Peyer's patch (tissue), 4 donors: ENCODE measurements around the gene DOCK8. TPM values are rescaled to one million over a fixed set of nuclear protein-coding genes. Genes with fewer than 3 reads are reported as not detected.

Experiments used
- DNase-seq, 3 donors: peaks; one replicate each; pipeline ENCODE4 v3.0.0-alpha.2; 2017 to 2019
- H3K27ac ChIP-seq, 4 donors: fragments of 200-600 bp; sonication (generic); one replicate each; pipeline ENCODE4 v1.5.1; 2016 to 2019
- H3K27me3 ChIP-seq, 2 donors: fragments of 200-600 bp; sonication (generic); one replicate each; pipeline ENCODE4 v1.5.1; 2019
- H3K36me3 ChIP-seq, 3 donors: fragments of 200-600 bp; sonication (generic); one replicate each; pipeline ENCODE4 v1.5.1; 2016 to 2019
- H3K4me1 ChIP-seq, 4 donors: fragments of 200-600 bp; sonication (generic); one replicate each; pipeline ENCODE4 v1.5.1; 2016 to 2019
- H3K4me3 ChIP-seq, 4 donors: fragments of 200-600 bp; sonication (generic); 1 replicate in 3 of 4; 2 replicates in 1 of 4; pipeline ENCODE4 v1.5.1; 2016 to 2019; ENCODE audit warnings: mild to moderate bottlenecking in 1 of 4
- H3K9me3 ChIP-seq, 4 donors: fragments of 200-600 bp; sonication (generic); one replicate each; pipeline ENCODE4 v1.5.1; 2016 to 2019; ENCODE audit warnings: mild to moderate bottlenecking in 1 of 4
- POLR2A ChIP-seq, 2 donors: fragments of 450-650 bp; IDR thresholded peaks; one replicate each; pipeline ENCODE4 v1.5.1; 2017; ENCODE audit warnings: antibody characterized with exemption in 2 of 2, mild to moderate bottlenecking in 2 of 2, moderate library complexity in 2 of 2
- total RNA-seq, 4 donors: library from RNA; depleted of rRNA; stranded (reverse); fragments of >200 nt; gene quantifications; one replicate each; pipeline ENCODE4 v1.1.0, GENCODE V29; 2016
- TF ChIP-seq, protein P1 (sequence below), 6 experiments: fragments of 450-650 bp in 4 of 6; fragments of 200-600 bp in 2 of 6; sonication (generic) in 1 of 6; IDR thresholded peaks; one replicate each; pipeline ENCODE4 v1.5.1; 2017 to 2019; ENCODE audit warnings: antibody characterized with exemption in 6 of 6, mild to moderate bottlenecking in 3 of 6, moderate library complexity in 1 of 6

DOCK8 gene
- total RNA-seq, 4 donors from 2014 or later = 14.4 to 119 (median 19.9) TPM

DNA sequence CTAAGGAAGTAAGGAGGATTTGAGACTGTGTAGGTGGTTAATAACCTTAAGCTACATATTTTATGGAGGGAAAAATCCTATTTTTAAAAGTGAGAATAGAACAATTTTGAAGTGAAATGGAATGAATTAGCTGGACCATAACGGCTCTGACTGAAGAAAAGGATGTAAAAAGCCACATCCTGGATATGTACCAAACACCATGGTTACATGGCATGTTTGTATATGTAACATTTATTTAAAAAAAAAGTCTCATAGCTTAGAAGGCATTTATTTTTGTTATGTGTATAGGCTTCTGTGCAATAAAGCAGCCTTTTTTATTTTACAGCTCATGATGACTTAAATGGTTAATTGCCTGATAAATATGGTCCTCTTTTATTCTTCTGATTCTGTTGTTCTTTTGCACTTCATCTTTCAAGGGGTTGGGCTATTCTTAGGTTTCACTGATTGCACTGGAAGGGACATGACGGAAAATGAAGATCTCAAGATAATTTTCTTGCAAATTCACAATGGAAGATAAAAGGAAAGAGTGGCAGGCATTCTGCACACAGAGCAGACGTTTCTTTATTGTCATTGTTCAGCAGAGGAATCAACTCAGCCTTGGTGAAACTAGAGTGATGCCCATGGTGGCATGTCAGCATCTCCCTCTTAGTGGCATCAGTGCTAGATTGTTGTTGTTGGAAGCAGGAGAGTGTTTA, 63.1 kb downstream of the DOCK8 start:
- DNase-seq = no peak
- H3K9me3 ChIP-seq = no peaks in the 10 kb centered on the region
- no peaks in the 10 kb centered on the region for H3K36me3 ChIP-seq
- no peak overlapping the region for H3K4me3 ChIP-seq
- TF ChIP-seq, protein P1, sequence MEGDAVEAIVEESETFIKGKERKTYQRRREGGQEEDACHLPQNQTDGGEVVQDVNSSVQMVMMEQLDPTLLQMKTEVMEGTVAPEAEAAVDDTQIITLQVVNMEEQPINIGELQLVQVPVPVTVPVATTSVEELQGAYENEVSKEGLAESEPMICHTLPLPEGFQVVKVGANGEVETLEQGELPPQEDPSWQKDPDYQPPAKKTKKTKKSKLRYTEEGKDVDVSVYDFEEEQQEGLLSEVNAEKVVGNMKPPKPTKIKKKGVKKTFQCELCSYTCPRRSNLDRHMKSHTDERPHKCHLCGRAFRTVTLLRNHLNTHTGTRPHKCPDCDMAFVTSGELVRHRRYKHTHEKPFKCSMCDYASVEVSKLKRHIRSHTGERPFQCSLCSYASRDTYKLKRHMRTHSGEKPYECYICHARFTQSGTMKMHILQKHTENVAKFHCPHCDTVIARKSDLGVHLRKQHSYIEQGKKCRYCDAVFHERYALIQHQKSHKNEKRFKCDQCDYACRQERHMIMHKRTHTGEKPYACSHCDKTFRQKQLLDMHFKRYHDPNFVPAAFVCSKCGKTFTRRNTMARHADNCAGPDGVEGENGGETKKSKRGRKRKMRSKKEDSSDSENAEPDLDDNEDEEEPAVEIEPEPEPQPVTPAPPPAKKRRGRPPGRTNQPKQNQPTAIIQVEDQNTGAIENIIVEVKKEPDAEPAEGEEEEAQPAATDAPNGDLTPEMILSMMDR (IDR thresholded peaks at IDR 0.05) = no peak
- TF ChIP-seq POLR2A (IDR thresholded peaks at IDR 0.05) = no peak
- H3K27me3 ChIP-seq = no peaks in the 10 kb centered on the region
- H3K27ac ChIP-seq = peak overlapping the region; percentile 43 to 67 (median 58)
- peaks cover 0 to 23% (median 3%) of the 10 kb centered on the region in 4 donors for H3K4me1 ChIP-seq

- no peaks in the 10 kb centered on the region for H3K36me3 ChIP-seq
- H3K4me1 ChIP-seq = peaks cover 0 to 23% (median 3%) of the 10 kb centered on the region in 4 donors
- no peaks in the 10 kb centered on the region for H3K9me3 ChIP-seq
- peak in 2 of 3 donors; percentile 46 to 68 for DNase-seq
- no peak for TF ChIP-seq POLR2A (IDR thresholded peaks at IDR 0.05)
- TF ChIP-seq, protein P1 (IDR thresholded peaks at IDR 0.05) = no peak
- H3K4me3 ChIP-seq = no peak overlapping the region
- no peaks in the 10 kb centered on the region for H3K27me3 ChIP-seq
- H3K27ac ChIP-seq = peak overlapping the region; percentile 43 to 67 (median 58)
These were observed 64.0 kb downstream of the DOCK8 start for GRCh38 chr9:278651-279050.

DNA sequence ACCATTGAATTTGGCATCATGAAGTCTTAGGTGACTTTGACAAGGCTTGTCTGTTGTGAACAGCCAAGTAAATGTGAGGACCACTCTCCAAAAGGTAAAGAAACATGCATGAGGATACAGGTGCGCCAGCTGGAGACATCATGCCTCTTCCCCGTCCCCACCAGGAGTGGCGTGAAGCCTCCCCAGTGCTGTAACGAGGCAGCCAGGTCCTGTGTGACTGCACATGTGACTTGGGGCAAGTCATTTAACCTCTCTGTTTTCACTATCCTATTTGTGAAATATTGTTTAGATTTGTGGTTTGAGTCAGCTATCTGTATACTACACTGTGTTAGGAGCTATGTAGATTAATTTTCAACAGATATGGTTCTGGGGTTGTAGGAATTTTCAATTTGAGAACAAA, 65.0 kb downstream of the DOCK8 start:
- TF ChIP-seq, protein P1 (IDR thresholded peaks at IDR 0.05) = no peak
- no peak for TF ChIP-seq POLR2A (IDR thresholded peaks at IDR 0.05)
- Histone ChIP-seq H3K4me3 (no peak overlapping the region), H3K27me3 (no peaks in the 10 kb centered on the region), H3K9me3 (no peaks in the 10 kb centered on the region), H3K27ac (peak overlapping the region in 1 of 4 donors; percentile 20), H3K36me3 (no peaks in the 10 kb centered on the region), H3K4me1 (peaks cover 0 to 23% (median 3%) of the 10 kb centered on the region in 4 donors)
- DNase-seq = no peak

DNA sequence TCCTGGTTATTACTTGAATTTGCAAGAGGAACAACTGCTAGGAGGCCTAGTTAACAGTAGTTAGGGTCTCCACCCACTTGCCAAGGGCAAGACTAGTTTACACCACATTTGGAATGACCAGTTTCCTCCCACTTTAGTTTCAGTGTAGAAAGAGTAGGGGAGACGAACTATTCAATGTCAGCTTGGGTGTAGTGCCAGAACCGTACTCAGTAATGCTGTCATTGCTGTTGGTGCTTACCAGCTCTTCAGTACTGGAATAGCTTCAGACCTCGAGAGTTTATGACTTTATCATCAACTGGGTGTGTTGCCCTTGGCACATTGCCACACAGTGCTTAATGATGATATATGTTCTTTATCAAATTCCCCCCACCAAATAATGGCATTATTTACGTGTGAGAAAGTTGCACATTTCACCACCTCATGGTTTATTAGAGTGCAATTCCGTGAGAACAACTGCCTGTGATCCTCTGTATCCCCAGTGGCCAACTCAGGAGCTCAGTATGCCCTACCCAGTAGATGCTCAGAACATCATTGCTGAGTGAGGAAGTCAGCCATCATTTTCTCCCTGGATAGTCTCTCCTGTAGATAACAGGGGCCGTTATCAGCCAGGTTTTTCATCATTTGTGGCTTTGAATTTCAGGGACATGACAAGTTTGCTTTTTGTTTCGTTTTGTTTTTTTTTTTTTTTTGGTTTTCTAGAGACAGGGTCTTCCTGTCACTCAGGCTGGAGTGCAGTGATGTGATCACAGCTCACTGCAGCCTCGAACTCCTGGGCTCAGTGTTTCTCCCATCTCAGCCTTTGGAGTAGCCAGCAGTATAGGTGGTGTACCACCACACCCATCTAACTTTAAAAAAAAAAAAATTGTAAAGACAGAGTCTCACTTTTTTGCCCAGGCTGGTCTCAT, 67.3 kb downstream of the DOCK8 start:
- Histone ChIP-seq H3K9me3 (no peaks in the 10 kb centered on the region), H3K4me1 (peaks cover 0 to 14% (median 3%) of the 10 kb centered on the region in 4 donors), H3K27me3 (no peaks in the 10 kb centered on the region), H3K4me3 (no peak overlapping the region), H3K36me3 (no peaks in the 10 kb centered on the region), H3K27ac (peak overlapping the region in 2 of 4 donors; percentile 18 to 44)
- no peak for DNase-seq
- TF ChIP-seq POLR2A (IDR thresholded peaks at IDR 0.05) = no peak
- TF ChIP-seq, protein P1 (IDR thresholded peaks at IDR 0.05) = no peak

DNA sequence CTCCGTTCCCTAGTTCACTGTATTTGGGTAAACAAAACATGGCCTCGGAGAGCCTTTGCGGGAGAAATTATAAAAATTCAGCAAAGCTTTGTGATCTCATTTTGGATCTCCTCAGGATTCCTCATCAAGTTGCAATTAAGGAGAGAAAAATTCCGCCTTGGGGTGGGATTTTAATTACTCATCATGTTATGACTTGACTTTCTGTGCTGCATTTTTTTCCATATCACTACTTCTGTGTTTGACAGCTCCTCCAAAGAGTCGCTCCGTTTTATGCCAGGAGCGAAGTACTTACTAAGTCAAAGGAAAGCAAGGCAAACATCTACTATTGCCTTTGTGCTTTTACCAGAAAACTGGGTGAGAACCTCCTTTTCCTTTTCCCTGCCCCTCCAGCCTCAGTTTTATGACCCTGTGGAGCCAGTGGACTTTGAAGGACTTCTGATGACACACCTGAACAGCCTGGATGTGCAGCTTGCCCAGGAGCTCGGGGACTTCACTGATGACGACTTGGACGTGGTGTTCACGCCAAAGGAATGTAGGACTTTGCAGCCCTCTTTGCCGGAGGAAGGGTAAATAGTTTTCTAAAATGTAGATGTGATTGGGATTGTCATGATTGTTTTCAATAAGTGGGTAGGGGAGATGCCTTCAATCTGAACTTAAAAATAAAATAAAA, 71.5 kb downstream of the DOCK8 start:
- no peaks in the 10 kb centered on the region for H3K4me1 ChIP-seq
- H3K27ac ChIP-seq = no peak overlapping the region
- no peaks in the 10 kb centered on the region for H3K27me3 ChIP-seq
- DNase-seq = no peak
- TF ChIP-seq, protein P1 (IDR thresholded peaks at IDR 0.05) = no peak
- TF ChIP-seq POLR2A (IDR thresholded peaks at IDR 0.05) = no peak
- H3K9me3 ChIP-seq = no peaks in the 10 kb centered on the region
- no peak overlapping the region for H3K4me3 ChIP-seq
- peaks cover 0 to 4% (median 0%) of the 10 kb centered on the region in 3 donors for H3K36me3 ChIP-seq
